Endodermal cell (in vitro differentiated cells): ENCODE results near the gene TCF4. TPM values are rescaled to one million over a fixed set of nuclear protein-coding genes. Genes with fewer than 3 reads are reported as not detected.

Experiments used
- DNase-seq: peaks from one replicate; pipeline ENCODE4 v3.0.0-alpha.2; 2017
- H3K27ac ChIP-seq: 2 replicates; pipeline ENCODE4 v1.5.1; 2013; ENCODE audit warnings: mild to moderate bottlenecking, low read depth, low read length, moderate library complexity
- H3K27me3 ChIP-seq: 2 replicates; pipeline ENCODE4 v1.6.1; 2013; ENCODE audit warnings: mild to moderate bottlenecking, low read length, moderate library complexity; ENCODE audit not compliant: insufficient read depth, control insufficient read depth, poor library complexity, severe bottlenecking
- H3K36me3 ChIP-seq: 2 replicates; pipeline ENCODE4 v1.7.0; 2013; ENCODE audit warnings: mild to moderate bottlenecking, low read length, moderate library complexity; ENCODE audit not compliant: control insufficient read depth, insufficient read depth
- H3K4me1 ChIP-seq: one replicate; pipeline ENCODE4 v1.7.0; 2013; ENCODE audit warnings: low read length; ENCODE audit not compliant: control insufficient read depth, insufficient read depth
- H3K4me3 ChIP-seq: 2 replicates; pipeline ENCODE4 v1.5.1; 2013; ENCODE audit warnings: mild to moderate bottlenecking, low read length, moderate library complexity
- H3K9ac ChIP-seq: 2 replicates; pipeline ENCODE4 v1.6.1; 2013; ENCODE audit warnings: mild to moderate bottlenecking, low read length, moderate library complexity; ENCODE audit not compliant: poor library complexity, severe bottlenecking; ENCODE audit errors: extremely low read depth
- H3K9me3 ChIP-seq: 2 replicates; pipeline ENCODE4 v1.6.1; 2013; ENCODE audit warnings: mild to moderate bottlenecking, low read length, moderate library complexity; ENCODE audit not compliant: control insufficient read depth
- H3K27ac Mint-ChIP-seq: 2 replicates; pipeline ENCODE4 v1.8.0; 2020; ENCODE audit warnings: mixed read lengths
- H3K27me3 Mint-ChIP-seq: 2 replicates; pipeline ENCODE4 v1.8.0; 2021; ENCODE audit warnings: mild to moderate bottlenecking, mixed read lengths; ENCODE audit not compliant: insufficient read depth
- H3K36me3 Mint-ChIP-seq: 2 replicates; pipeline ENCODE4 v1.8.0; 2020; ENCODE audit warnings: low read depth, mixed read lengths
- H3K4me1 Mint-ChIP-seq: 2 replicates; pipeline ENCODE4 v1.8.0; 2020; ENCODE audit warnings: mixed read lengths
- H3K4me3 Mint-ChIP-seq: 2 replicates; pipeline ENCODE4 v1.8.0; 2020; ENCODE audit warnings: mild to moderate bottlenecking, moderate library complexity, mixed read lengths
- H3K9me3 Mint-ChIP-seq: 2 replicates; pipeline ENCODE4 v1.8.0; 2020; ENCODE audit warnings: mild to moderate bottlenecking, mixed read lengths
- CTCF ChIP-seq: fragments of 200-600 bp; sonication (generic); conservative IDR thresholded peaks from 2 replicates; pipeline ENCODE4 v1.5.0; 2021; ENCODE audit warnings: antibody characterized with exemption, mild to moderate bottlenecking
- whole genome bisulfite sequencing, 2 experiments: methylation state at CpG; one replicate each; pipeline versions ENCODE4 v1.1.5 to v1.1.7; 2013; ENCODE audit warnings: missing lambda C conversion rate in 2 of 2, mixed read lengths in 1 of 2; ENCODE audit not compliant: insufficient coverage in 1 of 2, insufficient read length in 1 of 2; 5-methylcytosine and 5-hydroxymethylcytosine counted together
- total RNA-seq, 2 donors: library from RNA; stranded (reverse); fragmentation: NEBNext Ultra II Directional in 1 of 2; extraction: Animal tissue kit (Norgen Biotek cat#: 25700) in 1 of 2; gene quantifications; 2 replicates in 1 of 2; 3 replicates in 1 of 2; pipeline ENCODE4 v1.2.1, GENCODE V29; 2021

TCF4 gene
- total RNA-seq, 2 donors from 2014 or later, result 40.4 to 58.5 TPM

- Mint-ChIP-seq H3K4me3 (no peak overlapping the region), H3K27ac (no peak overlapping the region), H3K27me3 (no peaks in the 10 kb centered on the region), H3K9me3 (no peaks in the 10 kb centered on the region), H3K4me1 (peaks cover 15% of the 10 kb centered on the region), H3K36me3 (no peaks in the 10 kb centered on the region)
- Histone ChIP-seq H3K36me3 (no peaks in the 10 kb centered on the region), H3K4me3 (no peak overlapping the region), H3K4me1 (no peaks in the 10 kb centered on the region), H3K27ac (no peak overlapping the region), H3K9ac (no peak overlapping the region), H3K27me3 (no peaks in the 10 kb centered on the region), H3K9me3 (no peaks in the 10 kb centered on the region)
- DNase-seq, result no peak
- WGBS, 2 experiments, result 91 to 100% methylated on average over 2 of the region's 2 CpGs
- TF ChIP-seq CTCF, result no peak
Observed at GRCh38 chr18:55296115-55296514, 291.9 kb downstream of the TCF4 start.

GRCh38 chr18:55290898-55291297 lies 297.1 kb downstream of the TCF4 start:
- no peak for TF ChIP-seq CTCF
- H3K27ac Mint-ChIP-seq, result no peak overlapping the region
- H3K27me3 ChIP-seq, result no peaks in the 10 kb centered on the region
- H3K4me3 ChIP-seq, result no peak overlapping the region
- H3K36me3 Mint-ChIP-seq, result no peaks in the 10 kb centered on the region
- H3K4me1 ChIP-seq, result no peaks in the 10 kb centered on the region
- no peaks in the 10 kb centered on the region for H3K9me3 ChIP-seq
- WGBS, 2 experiments, result 86 to 100% methylated on average over 1 to 2 of the region's 2 CpGs
- H3K4me3 Mint-ChIP-seq, result no peak overlapping the region
- peaks cover 4% of the 10 kb centered on the region for H3K4me1 Mint-ChIP-seq
- H3K27ac ChIP-seq, result no peak overlapping the region
- no peaks in the 10 kb centered on the region for H3K27me3 Mint-ChIP-seq
- no peaks in the 10 kb centered on the region for H3K36me3 ChIP-seq
- DNase-seq, result no peak
- no peaks in the 10 kb centered on the region for H3K9me3 Mint-ChIP-seq
- no peak overlapping the region for H3K9ac ChIP-seq

- Mint-ChIP-seq H3K27ac (no peak overlapping the region), H3K4me3 (no peak overlapping the region), H3K4me1 (peaks cover 4% of the 10 kb centered on the region), H3K36me3 (no peaks in the 10 kb centered on the region), H3K27me3 (no peaks in the 10 kb centered on the region), H3K9me3 (no peaks in the 10 kb centered on the region)
- Histone ChIP-seq H3K27ac (no peak overlapping the region), H3K36me3 (no peaks in the 10 kb centered on the region), H3K9ac (no peak overlapping the region), H3K4me1 (no peaks in the 10 kb centered on the region), H3K9me3 (no peaks in the 10 kb centered on the region), H3K27me3 (no peaks in the 10 kb centered on the region), H3K4me3 (no peak overlapping the region)
- DNase-seq, result no peak
- WGBS, 2 experiments, result 100% methylated on average over 2 of the region's 2 CpGs; no CpG with 5 or more reads in 1 of the 2 experiments
- TF ChIP-seq CTCF, result no peak
Observed at GRCh38 chr18:55289775-55290174, 298.2 kb downstream of the TCF4 start.
